Tongue (tissue), 2 donors: ENCODE measurements around the gene WHRN. TPM values are rescaled to one million over a fixed set of nuclear protein-coding genes. Genes with fewer than 3 reads are reported as not detected.

ENCODE experiments used
- DNase-seq: peaks from one replicate; pipeline ENCODE4 v3.0.0-alpha.2; 2015
- total RNA-seq: library from RNA; depleted of rRNA; stranded (reverse); fragments of >200 nt; gene quantifications from one replicate; pipeline ENCODE4 v1.2.3, GENCODE V29; 2014

Gene WHRN
- total RNA-seq, 1 donor from 2014 or later: 4.2 TPM

DNA sequence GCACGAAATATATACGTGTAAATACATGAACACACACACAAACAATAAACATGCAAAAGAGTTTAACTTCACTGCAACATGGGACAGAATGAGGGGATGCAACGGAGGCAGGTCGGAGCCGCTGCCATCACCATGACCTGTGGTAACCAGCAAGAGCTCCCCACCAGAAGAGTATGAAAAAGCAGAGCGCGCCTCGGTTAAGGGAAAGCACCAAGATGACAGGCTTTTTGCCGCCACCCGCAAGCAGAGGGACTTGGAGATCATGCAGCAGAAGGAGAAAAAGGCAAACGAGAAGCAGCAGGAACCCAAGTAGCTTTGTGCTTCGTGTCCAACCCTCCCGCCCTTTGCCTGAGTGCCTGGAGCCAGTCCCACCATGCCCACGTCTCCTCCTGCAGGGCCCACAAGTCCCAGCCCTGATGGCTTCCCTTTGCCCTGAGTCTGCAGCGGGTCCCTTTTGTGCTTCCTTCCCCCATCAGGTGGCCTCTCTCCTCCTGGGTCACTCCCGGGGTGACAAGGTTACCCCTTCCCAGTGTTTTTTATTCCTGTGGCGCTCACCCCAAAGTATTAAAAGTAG is 13.8 kb downstream of the WHRN start:
- DNase-seq: no peak

DNA sequence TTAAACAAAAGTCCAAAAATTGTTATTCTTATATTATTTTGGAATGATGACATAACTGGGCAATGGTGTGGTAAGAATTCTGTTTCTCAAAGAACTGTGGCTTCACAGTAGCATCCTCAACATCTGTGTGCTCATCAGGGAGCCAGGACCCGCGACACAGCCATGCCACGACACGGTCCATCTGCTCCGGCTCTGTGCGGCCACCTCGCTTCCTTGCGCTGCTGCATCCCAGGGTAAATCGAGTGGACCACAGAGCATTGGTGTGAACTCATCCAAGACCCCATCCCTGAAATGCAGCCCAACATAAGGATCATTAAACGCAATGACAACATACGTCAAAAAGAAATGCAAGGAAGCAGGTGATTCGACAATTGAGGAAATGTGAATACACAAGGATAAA is 15.3 kb downstream of the WHRN start:
- DNase-seq: no peak

DNA sequence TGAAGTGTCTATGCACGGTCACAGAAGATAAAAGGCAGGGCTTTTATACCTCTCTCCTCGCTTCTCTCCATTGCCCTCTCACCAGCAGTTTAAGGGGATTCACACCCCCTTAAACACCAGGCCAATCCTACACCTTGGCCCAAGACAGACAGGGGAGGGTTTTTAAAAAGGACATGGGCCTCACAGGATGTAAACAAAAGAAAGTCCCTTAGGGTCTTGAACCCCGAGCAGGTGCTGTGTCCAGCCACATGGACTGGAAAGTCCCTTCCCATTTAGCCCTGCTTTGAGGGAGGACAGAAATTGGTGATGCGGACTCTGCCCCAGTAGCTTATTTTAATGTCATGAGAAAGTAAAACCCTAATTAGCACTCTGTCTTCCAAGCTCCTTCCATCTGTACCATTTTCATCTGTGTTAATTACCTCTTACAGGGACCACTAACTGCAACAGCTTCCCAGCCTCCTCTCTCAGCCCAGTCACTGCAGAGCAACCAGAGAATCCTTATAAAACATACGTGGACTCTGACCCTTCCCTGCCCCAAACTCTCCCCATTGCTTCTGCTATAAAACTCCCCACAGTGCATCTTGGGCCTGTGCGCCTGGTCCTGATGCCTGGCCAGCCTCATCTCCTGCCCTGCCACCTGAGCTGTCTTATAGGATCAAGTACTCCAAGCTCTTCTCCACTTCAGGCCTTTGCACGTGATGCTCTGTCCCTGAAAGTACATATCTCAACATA is 16.7 kb downstream of the WHRN start:
- DNase-seq: no peak

DNA sequence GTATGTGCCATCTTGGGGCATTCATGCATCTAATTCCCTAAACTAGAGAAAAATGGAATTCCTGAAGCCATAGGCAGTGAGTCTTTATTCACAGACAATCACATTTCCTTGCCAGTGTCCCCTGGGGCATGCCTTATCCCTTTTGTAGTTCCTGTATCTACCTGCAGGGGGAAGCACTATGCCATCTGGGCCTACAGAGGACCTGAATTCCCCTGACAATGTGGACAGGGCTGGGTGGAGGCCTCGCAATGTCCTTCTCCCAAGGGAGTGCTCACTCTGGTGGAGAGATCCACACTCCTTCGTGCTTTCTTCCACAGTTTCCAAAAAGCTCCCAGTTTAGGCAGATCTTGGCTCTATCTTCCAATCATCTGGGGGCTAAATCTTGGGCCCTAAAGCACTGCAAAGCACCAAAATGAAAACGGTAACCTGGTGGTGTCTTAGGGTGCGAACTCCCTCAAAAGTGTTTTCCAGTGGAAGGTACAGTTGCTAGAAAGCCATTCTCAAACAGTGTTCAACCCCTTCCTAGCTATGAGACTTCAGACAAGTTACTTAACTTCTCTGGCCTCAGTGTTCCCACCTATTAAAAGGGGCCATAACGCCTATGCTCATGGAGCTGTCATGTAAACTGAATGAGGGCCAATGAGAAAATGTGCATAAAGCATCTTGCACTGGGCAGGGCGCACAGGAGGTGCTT is 17.5 kb downstream of the WHRN start:
- DNase-seq: peak; percentile 69

GRCh38 chr9:114486205-114486963 is 18.9 kb downstream of the WHRN start:
- no peak for DNase-seq

GRCh38 chr9:114484854-114485443 is 20.3 kb downstream of the WHRN start:
- DNase-seq: no peak

DNA sequence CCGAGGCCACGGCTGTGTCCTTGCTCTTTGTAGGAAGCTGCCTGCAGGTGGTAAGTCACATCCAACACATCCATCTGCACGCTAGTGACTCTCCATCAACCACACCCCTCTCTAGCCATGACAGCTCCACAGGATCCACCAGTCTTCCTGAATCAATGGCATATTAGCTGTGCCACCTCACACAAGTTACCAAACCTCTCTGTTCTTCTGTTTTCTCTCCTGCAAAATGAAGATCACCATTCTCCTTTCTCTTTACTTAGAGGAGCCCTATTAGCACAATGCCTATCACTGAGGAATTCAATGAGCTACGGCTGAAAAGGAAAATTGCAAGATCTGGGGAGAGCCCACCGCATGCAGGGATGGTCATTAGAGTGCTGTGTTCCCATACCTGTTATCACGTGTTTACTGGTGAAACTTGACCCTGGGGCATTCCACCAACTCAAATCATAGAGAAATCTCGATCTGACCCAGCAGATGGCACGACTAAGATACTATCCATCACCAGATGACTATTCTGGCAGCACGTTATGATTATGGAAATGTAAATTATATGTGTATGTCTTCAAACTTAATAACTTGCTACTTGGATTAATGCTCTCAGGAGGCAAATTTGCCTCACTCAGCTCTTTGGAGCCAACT is 20.9 kb downstream of the WHRN start:
- no peak for DNase-seq

- DNase-seq: no peak
Observed at GRCh38 chr9:114483499-114483898, 21.8 kb downstream of the WHRN start.

GRCh38 chr9:114482593-114482992 is 22.7 kb downstream of the WHRN start:
- no peak for DNase-seq

DNA sequence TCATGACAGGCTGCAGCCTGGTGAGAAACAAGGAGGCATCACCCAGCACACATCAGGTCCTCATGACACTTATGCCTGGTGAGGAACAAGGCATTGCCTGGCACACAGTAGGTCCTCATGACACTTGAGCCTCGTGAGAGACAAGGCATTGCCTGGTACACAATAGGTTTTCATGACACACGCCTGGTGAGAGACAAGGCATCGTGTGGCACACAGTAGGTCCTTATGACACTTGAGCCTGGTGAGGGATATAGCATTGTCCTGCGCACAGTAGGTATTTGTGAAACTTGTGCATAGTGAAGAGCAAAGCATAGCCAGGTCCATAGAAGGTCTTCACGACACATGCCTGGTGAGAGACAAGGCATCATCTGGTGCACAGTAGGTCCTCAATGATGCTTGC is 23.5 kb downstream of the WHRN start:
- DNase-seq: no peak

- DNase-seq: no peak
Observed at GRCh38 chr9:114480746-114481435, 24.4 kb downstream of the WHRN start.

DNA sequence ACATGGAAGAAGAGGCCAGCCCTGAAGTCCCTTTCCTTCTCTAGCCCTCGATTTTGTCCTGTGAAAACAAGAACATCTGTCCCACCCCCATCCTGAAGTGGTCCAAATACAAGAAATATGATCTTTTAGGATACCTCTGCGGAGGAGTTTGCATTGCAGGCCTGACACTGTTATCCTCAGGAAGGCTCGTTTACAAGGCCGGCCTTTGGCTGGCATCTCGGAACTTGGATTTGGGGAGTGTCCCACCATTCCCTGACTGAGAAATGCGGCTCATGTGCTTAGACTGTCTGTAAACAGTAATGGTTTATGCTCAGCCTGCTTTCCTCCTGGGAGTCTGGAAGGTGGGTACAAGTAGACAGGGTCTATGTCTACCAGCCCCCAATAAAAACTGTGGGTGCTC is 26.4 kb downstream of the WHRN start:
- DNase-seq: peak; percentile 19

GRCh38 chr9:114478459-114478858 is 26.8 kb downstream of the WHRN start:
- no peak for DNase-seq

GRCh38 chr9:114477642-114478041 is 27.6 kb downstream of the WHRN start:
- no peak for DNase-seq

- DNase-seq: no peak
Observed at GRCh38 chr9:114476891-114477469, 28.3 kb downstream of the WHRN start.

DNA sequence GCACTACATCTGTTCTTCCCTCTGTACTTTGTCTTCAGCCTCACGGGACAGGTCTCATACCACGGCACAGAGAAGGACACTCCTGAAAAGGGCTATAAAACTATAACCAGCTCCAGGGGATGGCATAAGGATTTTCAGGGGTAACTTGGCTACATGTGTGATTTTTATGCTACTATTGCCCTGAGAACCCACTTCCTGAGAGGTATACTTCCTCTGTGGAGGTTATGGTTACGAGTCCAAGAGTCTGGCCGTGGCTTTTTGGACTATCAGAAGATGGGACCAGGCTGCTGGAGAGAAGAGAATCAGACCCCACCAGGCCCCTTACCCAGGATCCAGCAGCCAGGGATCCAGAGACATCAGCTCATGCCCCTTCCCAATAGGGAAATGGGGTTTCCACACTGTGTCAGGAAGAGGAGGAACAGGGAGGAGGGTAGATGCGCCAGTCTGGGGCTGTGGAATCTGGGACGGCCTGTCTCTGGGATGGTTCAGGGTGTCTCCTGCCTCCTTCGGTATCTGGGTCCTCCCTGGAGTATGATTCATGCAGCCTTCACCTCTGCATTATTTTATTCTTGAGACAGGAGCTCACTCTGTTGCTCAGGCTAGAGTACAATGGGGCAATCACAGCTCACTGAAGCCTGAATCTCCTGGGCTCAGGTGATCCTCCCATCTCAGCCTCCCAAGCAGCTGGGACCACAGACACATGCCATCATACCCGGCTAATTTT is 29.7 kb downstream of the WHRN start:
- no peak for DNase-seq

GRCh38 chr9:114474425-114474824 is 30.8 kb downstream of the WHRN start:
- no peak for DNase-seq

DNA sequence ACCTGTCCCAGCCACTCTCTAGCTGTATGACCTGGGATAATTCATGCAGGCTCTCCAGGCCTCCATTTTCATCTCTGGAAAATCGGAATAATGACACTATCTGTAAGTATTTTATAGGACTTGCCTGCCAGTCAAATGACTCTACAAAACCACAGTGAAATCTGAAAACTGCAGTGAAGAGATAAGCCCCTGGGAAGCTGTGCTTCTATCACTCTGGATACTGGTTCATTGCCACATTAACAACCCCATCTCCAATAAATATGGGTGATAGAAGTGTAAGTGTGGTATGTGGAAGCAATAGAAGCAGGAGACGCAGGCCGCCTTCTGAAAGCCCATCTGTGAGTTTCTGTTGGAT is 31.8 kb downstream of the WHRN start:
- no peak for DNase-seq

GRCh38 chr9:114472765-114473446 is 32.4 kb downstream of the WHRN start:
- DNase-seq: no peak

GRCh38 chr9:114471157-114471556 is 34.1 kb downstream of the WHRN start:
- DNase-seq: no peak
